GM12873 (cell line): ENCODE data around the gene ZNF148.

Experiments used
- CTCF ChIP-seq: IDR thresholded peaks from 2 replicates; pipeline ENCODE4 v1.5.1; 2012; ENCODE audit warnings: low read depth, mild to moderate bottlenecking, moderate library complexity, low read length, control low read depth; ENCODE audit not compliant: insufficient read depth; ENCODE audit errors: missing control alignments

Gene ZNF148

GRCh38 chr3:125374996-125375941 lies at the start of gene ZNF148:
TSS of gene ZNF148 (minus strand) at chr3:125375325. CDS start at chr3:125313640, 61,685 bp downstream.
- no peak for TF ChIP-seq CTCF

- no peak for TF ChIP-seq CTCF
These were observed 43.2 kb upstream of the ZNF148 start for GRCh38 chr3:125418306-125418705.

GRCh38 chr3:125416235-125416634 lies 41.1 kb upstream of the ZNF148 start:
- no peak for TF ChIP-seq CTCF

- TF ChIP-seq CTCF = no peak
These were observed 39.5 kb upstream of the ZNF148 start for GRCh38 chr3:125414669-125415068.

- TF ChIP-seq CTCF = no peak
These were observed 35.8 kb upstream of the ZNF148 start for GRCh38 chr3:125410922-125411321.

- no peak for TF ChIP-seq CTCF
These were observed 30.9 kb upstream of the ZNF148 start for GRCh38 chr3:125406070-125406469.

GRCh38 chr3:125403789-125404188 lies 28.7 kb upstream of the ZNF148 start:
- TF ChIP-seq CTCF = no peak
